ENCODE data around the gene TCEA3. TPM values are rescaled to one million over a fixed set of nuclear protein-coding genes. Genes with fewer than 3 reads are reported as not detected.

Gene TCEA3
- total and polyA plus RNA-seq, 7 experiments from 2014 or later: 20.2 to 59.2 (median 49.3) TPM

DNA sequence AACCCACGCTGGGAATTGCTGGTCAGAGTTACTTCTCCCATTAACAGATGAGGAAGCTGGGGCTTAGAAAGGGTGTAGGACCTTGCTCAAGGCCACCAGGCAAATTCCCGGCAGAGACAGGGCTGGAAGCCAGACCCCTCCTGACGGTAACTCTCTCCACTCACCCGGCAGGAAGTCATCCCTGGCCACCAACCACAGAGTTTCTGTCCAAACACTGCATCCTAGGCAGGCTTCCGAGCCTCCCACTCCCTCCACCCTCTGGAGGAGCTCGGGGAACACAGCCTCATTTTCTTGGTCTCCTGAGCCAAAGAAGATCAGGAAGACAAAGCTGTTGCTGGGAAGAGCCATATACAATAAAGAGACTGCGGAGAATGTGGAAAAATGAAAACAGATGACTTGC, 29.9 kb downstream of the TCEA3 start:
- Histone ChIP-seq H3K4me1 (ENCODE audit: control insufficient read depth in 2 of 2, insufficient read depth in 2 of 2, low read length in 2 of 2) (no peaks in the 10 kb centered on the region), H3K27ac (ENCODE audit: low read depth, low read length) (no peak overlapping the region), H3K9me3 (ENCODE audit: control insufficient read depth in 2 of 3, low read length in 3 of 3) (no peaks in the 10 kb centered on the region), H3K27me3 (ENCODE audit: control insufficient read depth in 2 of 2, insufficient read depth in 2 of 2, low read length in 2 of 2) (no peaks in the 10 kb centered on the region), H3K36me3 (ENCODE audit: control insufficient read depth in 2 of 3, insufficient read depth in 3 of 3, low read length in 3 of 3) (peaks cover 0 to 40% (median 0%) of the 10 kb centered on the region in 3 experiments), H3K4me3 (ENCODE audit: low read length) (no peak overlapping the region)
- Mint-ChIP-seq H3K4me3 (no peak overlapping the region), H3K36me3 (peaks cover 3 to 40% (median 12%) of the 10 kb centered on the region in 5 donors), H3K9me3 (no peaks in the 10 kb centered on the region), H3K27me3 (no peaks in the 10 kb centered on the region), H3K4me1 (peaks cover 0 to 5% (median 0%) of the 10 kb centered on the region in 7 donors), H3K27ac (no peak overlapping the region)
- ATAC-seq: no peak
- ChIA-PET CTCF (interaction anchor here (0.8 to 2.2 kb wide), 2 partner anchors 8 to 16 kb away, joined by 4 to 6 read pairs; no protein-coding TSS in a partner anchor), POLR2A (no interaction called here)
- no peak for DNase-seq
- intact Hi-C loops (cut with micrococcal nuclease): no loop called here

DNA sequence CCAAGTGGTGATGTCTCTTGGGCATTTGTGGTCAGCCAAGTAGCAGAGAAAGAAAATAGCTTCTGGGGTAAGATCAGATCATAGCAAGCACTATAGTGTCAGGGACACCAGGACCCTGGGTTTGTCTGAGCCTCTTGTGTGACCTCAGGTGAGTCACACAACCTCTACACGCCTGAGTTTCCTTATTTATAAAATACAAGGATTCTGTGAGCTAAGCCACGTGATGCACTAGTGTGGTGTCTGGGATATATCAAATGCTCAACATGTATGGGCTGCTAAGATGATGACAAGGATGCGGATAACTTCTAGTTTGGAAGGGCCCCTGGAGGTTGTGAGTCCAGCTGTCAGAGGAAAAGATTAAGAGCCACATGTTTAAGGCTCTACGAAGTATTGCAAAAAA, 30.4 kb downstream of the TCEA3 start:
- Mint-ChIP-seq H3K4me3 (no peak overlapping the region), H3K36me3 (peaks cover 2 to 39% (median 12%) of the 10 kb centered on the region in 5 donors), H3K9me3 (no peaks in the 10 kb centered on the region), H3K27me3 (no peaks in the 10 kb centered on the region), H3K27ac (no peak overlapping the region), H3K4me1 (peaks cover 0 to 5% (median 0%) of the 10 kb centered on the region in 7 donors)
- Histone ChIP-seq H3K9me3 (ENCODE audit: control insufficient read depth in 2 of 3, low read length in 3 of 3) (no peaks in the 10 kb centered on the region), H3K4me1 (ENCODE audit: control insufficient read depth in 2 of 2, insufficient read depth in 2 of 2, low read length in 2 of 2) (no peaks in the 10 kb centered on the region), H3K27me3 (ENCODE audit: control insufficient read depth in 2 of 2, insufficient read depth in 2 of 2, low read length in 2 of 2) (no peaks in the 10 kb centered on the region), H3K27ac (ENCODE audit: low read depth, low read length) (no peak overlapping the region), H3K36me3 (ENCODE audit: control insufficient read depth in 2 of 3, insufficient read depth in 3 of 3, low read length in 3 of 3) (peaks cover 0 to 40% (median 0%) of the 10 kb centered on the region in 3 experiments), H3K4me3 (ENCODE audit: low read length) (no peak overlapping the region)
- ChIA-PET POLR2A (no interaction called here), CTCF (interaction anchor here (0.8 to 2.2 kb wide), 2 partner anchors 8 to 16 kb away, joined by 4 to 6 read pairs; no protein-coding TSS in a partner anchor)
- DNase-seq (no peak), ATAC-seq (no peak)
- intact Hi-C loops (cut with micrococcal nuclease): no loop called here

DNA sequence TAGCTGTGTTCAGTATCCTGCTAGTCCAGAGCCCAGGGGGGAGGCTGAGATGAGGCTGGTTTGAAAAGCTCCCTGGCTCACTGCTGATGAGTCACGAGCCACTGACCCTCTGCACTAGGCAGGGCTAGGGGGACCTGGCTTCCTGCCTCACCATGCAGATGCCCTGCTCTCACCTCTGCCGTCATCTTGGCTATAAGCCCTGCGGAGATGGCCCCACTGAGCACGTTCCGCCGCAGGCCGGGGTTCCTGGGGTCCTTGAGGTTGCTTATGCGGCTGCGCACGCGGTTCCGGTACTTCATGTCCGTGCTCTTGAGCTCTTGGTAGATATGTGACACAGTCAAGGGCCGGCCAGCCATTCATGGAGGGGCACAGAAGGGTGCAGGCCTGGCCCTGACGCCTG, 30.8 kb downstream of the TCEA3 start:
- ChIA-PET POLR2A (no interaction called here), CTCF (interaction anchor here (0.8 to 2.2 kb wide), 2 partner anchors 9 to 17 kb away, joined by 4 to 6 read pairs; no protein-coding TSS in a partner anchor)
- H3K9me3 ChIP-seq (ENCODE audit: control insufficient read depth in 2 of 3, low read length in 3 of 3): no peaks in the 10 kb centered on the region
- H3K4me3 ChIP-seq (ENCODE audit: low read length): no peak overlapping the region
- intact Hi-C loops (cut with micrococcal nuclease): no loop called here
- DNase-seq (no peak), ATAC-seq (no peak)
- no peak overlapping the region for H3K27ac Mint-ChIP-seq
- H3K9me3 Mint-ChIP-seq: no peaks in the 10 kb centered on the region
- H3K27ac ChIP-seq (ENCODE audit: low read depth, low read length): no peak overlapping the region
- no peaks in the 10 kb centered on the region for H3K4me1 ChIP-seq (ENCODE audit: control insufficient read depth in 2 of 2, insufficient read depth in 2 of 2, low read length in 2 of 2)
- no peaks in the 10 kb centered on the region for H3K27me3 ChIP-seq (ENCODE audit: control insufficient read depth in 2 of 2, insufficient read depth in 2 of 2, low read length in 2 of 2)
- no peaks in the 10 kb centered on the region for H3K27me3 Mint-ChIP-seq
- H3K4me3 Mint-ChIP-seq: no peak overlapping the region
- H3K36me3 Mint-ChIP-seq: peaks cover 2 to 39% (median 12%) of the 10 kb centered on the region in 5 donors
- H3K36me3 ChIP-seq (ENCODE audit: control insufficient read depth in 2 of 3, insufficient read depth in 3 of 3, low read length in 3 of 3): peaks cover 0 to 40% (median 0%) of the 10 kb centered on the region in 3 experiments
- peaks cover 0 to 5% (median 0%) of the 10 kb centered on the region in 7 donors for H3K4me1 Mint-ChIP-seq

DNA sequence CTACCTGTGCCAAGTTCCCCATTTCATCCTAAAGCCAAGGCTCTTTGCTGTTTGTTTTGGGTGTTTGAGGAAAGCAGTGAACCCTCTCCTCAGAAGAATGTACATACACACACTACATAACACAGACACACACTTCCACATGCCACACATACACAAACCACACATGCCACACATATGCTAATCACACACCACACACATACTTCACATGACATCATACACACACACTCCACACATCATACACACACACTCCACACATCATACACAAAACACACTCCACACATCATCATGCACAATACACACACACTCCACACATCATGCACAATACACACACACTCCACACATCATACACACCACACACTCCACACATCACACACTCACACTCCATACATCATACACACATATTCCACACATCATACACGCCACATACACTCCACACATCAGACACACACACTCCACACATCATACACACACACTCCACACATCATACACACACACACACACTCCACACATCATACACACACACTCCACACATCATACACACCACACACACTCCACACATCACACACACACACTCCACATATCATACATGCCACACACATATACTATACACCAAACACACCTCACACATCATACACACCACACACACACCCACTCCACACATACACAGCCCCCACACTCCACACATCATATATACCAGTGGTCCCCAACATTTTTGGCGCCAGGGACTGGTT, 32.3 kb downstream of the TCEA3 start:
- Mint-ChIP-seq H3K4me3 (no peak overlapping the region), H3K27me3 (no peaks in the 10 kb centered on the region), H3K4me1 (peaks cover 0 to 5% (median 0%) of the 10 kb centered on the region in 7 donors), H3K36me3 (peaks cover under 1 to 32% (median 7%) of the 10 kb centered on the region in 5 donors), H3K27ac (no peak overlapping the region), H3K9me3 (no peaks in the 10 kb centered on the region)
- no peak overlapping the region for H3K27ac ChIP-seq (ENCODE audit: low read depth, low read length)
- ChIA-PET CTCF (no interaction called here), POLR2A (no interaction called here)
- intact Hi-C loops (cut with micrococcal nuclease): no loop called here
- no peaks in the 10 kb centered on the region for H3K4me1 ChIP-seq (ENCODE audit: control insufficient read depth in 2 of 2, insufficient read depth in 2 of 2, low read length in 2 of 2)
- no peak for DNase-seq
- no peaks in the 10 kb centered on the region for H3K27me3 ChIP-seq (ENCODE audit: control insufficient read depth in 2 of 2, insufficient read depth in 2 of 2, low read length in 2 of 2)
- peaks cover 0 to 38% (median 0%) of the 10 kb centered on the region in 3 experiments for H3K36me3 ChIP-seq (ENCODE audit: control insufficient read depth in 2 of 3, insufficient read depth in 3 of 3, low read length in 3 of 3)
- no peak for ATAC-seq
- no peak overlapping the region for H3K4me3 ChIP-seq (ENCODE audit: low read length)
- H3K9me3 ChIP-seq (ENCODE audit: control insufficient read depth in 2 of 3, low read length in 3 of 3): no peaks in the 10 kb centered on the region

DNA sequence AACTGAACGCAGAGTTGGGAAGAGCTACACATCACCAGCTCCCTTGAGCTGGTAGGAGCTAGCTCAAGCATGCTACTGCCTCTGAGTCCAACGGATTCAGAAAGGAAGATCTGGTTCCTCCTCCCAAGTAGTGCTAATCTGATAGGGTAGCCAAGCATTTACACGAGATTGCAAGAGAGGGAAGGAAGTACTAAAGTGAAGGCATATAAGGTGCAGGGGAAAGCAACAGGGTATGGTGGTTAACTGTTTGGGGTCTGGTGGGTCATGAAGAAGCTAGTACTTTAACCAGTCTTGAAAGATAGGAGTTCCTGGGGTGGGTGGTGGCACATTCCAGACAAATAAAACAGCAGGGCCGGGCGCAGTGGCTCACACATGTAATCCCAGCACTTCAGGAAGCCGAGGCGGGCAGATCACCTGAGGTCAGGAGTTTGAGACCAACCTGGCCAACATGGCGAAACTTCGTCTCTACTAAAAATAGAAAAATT, 34.7 kb downstream of the TCEA3 start:
- Mint-ChIP-seq H3K27me3 (no peaks in the 10 kb centered on the region), H3K36me3 (peaks cover 0 to 19% (median 5%) of the 10 kb centered on the region in 5 donors), H3K4me1 (peaks cover 0 to 2% (median 0%) of the 10 kb centered on the region in 7 donors), H3K27ac (peak overlapping the region in 4 of 9 donors; percentile 28 to 67 (median 46)), H3K4me3 (no peak overlapping the region), H3K9me3 (no peaks in the 10 kb centered on the region)
- CTCF ChIA-PET: interaction anchor here (0.6 kb wide), 1 partner anchor 1179 kb away, joined by 4 read pairs; no protein-coding TSS in a partner anchor
- no peaks in the 10 kb centered on the region for H3K27me3 ChIP-seq (ENCODE audit: control insufficient read depth in 2 of 2, insufficient read depth in 2 of 2, low read length in 2 of 2)
- H3K4me1 ChIP-seq (ENCODE audit: control insufficient read depth in 2 of 2, insufficient read depth in 2 of 2, low read length in 2 of 2): no peaks in the 10 kb centered on the region
- H3K9me3 ChIP-seq (ENCODE audit: control insufficient read depth in 2 of 3, low read length in 3 of 3): no peaks in the 10 kb centered on the region
- DNase-seq (no peak), ATAC-seq (no peak)
- H3K27ac ChIP-seq (ENCODE audit: low read depth, low read length): no peak overlapping the region
- peaks cover 0 to 38% (median 0%) of the 10 kb centered on the region in 3 experiments for H3K36me3 ChIP-seq (ENCODE audit: control insufficient read depth in 2 of 3, insufficient read depth in 3 of 3, low read length in 3 of 3)
- POLR2A ChIA-PET: interaction anchor here (0.9 kb wide), 1 partner anchor 35 kb away, joined by 3 read pairs; no protein-coding TSS in a partner anchor
- no peak overlapping the region for H3K4me3 ChIP-seq (ENCODE audit: low read length)
- intact Hi-C loops (cut with micrococcal nuclease): no loop called here

DNA sequence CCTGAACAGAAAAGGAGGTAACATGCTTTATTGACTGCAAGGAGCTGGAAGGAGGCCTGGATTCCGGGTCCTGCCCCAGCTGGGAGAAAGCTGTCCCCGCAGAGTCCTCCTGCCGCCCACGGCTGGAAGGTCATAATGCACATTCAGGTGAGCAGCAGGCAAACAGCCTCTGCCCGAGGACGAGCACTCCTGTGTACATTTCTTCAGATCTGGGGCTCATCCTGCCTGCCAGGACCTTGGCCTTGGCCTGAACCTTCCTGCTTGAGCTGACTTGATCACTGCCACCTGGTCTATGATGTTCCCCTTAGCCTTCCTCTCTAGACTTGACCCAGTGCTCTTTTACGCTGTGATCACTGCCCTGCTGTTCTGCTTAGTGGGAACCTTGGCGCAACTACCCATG, 37.1 kb downstream of the TCEA3 start:
- Mint-ChIP-seq H3K4me3 (no peak overlapping the region), H3K9me3 (no peaks in the 10 kb centered on the region), H3K27me3 (no peaks in the 10 kb centered on the region), H3K27ac (peak overlapping the region in 1 of 9 donors; percentile 25), H3K36me3 (peaks cover 0 to 23% (median 7%) of the 10 kb centered on the region in 5 donors), H3K4me1 (peaks cover 0 to 2% (median 0%) of the 10 kb centered on the region in 7 donors)
- POLR2A ChIA-PET: no interaction called here
- no peak for ATAC-seq
- Histone ChIP-seq H3K4me3 (ENCODE audit: low read length) (no peak overlapping the region), H3K4me1 (ENCODE audit: control insufficient read depth in 2 of 2, insufficient read depth in 2 of 2, low read length in 2 of 2) (no peaks in the 10 kb centered on the region), H3K27ac (ENCODE audit: low read depth, low read length) (no peak overlapping the region), H3K9me3 (ENCODE audit: control insufficient read depth in 2 of 3, low read length in 3 of 3) (no peaks in the 10 kb centered on the region), H3K27me3 (ENCODE audit: control insufficient read depth in 2 of 2, insufficient read depth in 2 of 2, low read length in 2 of 2) (no peaks in the 10 kb centered on the region), H3K36me3 (ENCODE audit: control insufficient read depth in 2 of 3, insufficient read depth in 3 of 3, low read length in 3 of 3) (peaks cover 0 to 38% (median 0%) of the 10 kb centered on the region in 3 experiments)
- CTCF ChIA-PET: no interaction called here
- intact Hi-C loops (cut with micrococcal nuclease): no loop called here
- no peak for DNase-seq
